GM19438 (cell line): ENCODE measurements around the gene A2ML1.
"Not testable (repeated sequence)": the region's sequence is repeated elsewhere in the genome, so short reads cannot be mapped to it uniquely, and the experiment has no call there.

Source experiments
- ATAC-seq: cut with Tn5 transposase; IDR thresholded peaks from one replicate; pipeline ENCODE4 v1.9.1; 2021; ENCODE audit warnings: low read depth; ENCODE audit not compliant: unreplicated experiment

Gene A2ML1

GRCh38 chr12:8847435-8847834 lies 25.0 kb downstream of the A2ML1 start:
- ATAC-seq = no peak

GRCh38 chr12:8849876-8850275 lies 27.5 kb downstream of the A2ML1 start:
- no peak for ATAC-seq

GRCh38 chr12:8852119-8852518 lies 29.7 kb downstream of the A2ML1 start:
- ATAC-seq = no peak

- ATAC-seq = no peak
Measured at GRCh38 chr12:8855891-8856290, 33.5 kb downstream of the A2ML1 start.

GRCh38 chr12:8859448-8859847 lies 37.0 kb downstream of the A2ML1 start:
- not testable (repeated sequence) for ATAC-seq

- ATAC-seq = no peak
Measured at GRCh38 chr12:8860165-8860961, 37.9 kb downstream of the A2ML1 start.

- no peak for ATAC-seq
Measured at GRCh38 chr12:8866429-8866828, 44.0 kb downstream of the A2ML1 start.

GRCh38 chr12:8867009-8867408 lies 44.6 kb downstream of the A2ML1 start:
- ATAC-seq = no peak

GRCh38 chr12:8867786-8868185 lies 45.4 kb downstream of the A2ML1 start:
- ATAC-seq = no peak

GRCh38 chr12:8870586-8870985 lies 48.2 kb downstream of the A2ML1 start:
- no peak for ATAC-seq

- ATAC-seq = no peak
Measured at GRCh38 chr12:8871068-8871467, 48.6 kb downstream of the A2ML1 start.

GRCh38 chr12:8876887-8877286 lies 54.5 kb downstream of the A2ML1 start:
- ATAC-seq = no peak

- ATAC-seq = no peak
Measured at GRCh38 chr12:8886502-8887284, 64.3 kb downstream of the A2ML1 start.

GRCh38 chr12:8887285-8887715 lies 64.9 kb downstream of the A2ML1 start:
- ATAC-seq = no peak

- no peak for ATAC-seq
Measured at GRCh38 chr12:8890313-8891085, 68.1 kb downstream of the A2ML1 start.

- no peak for ATAC-seq
Measured at GRCh38 chr12:8891976-8892375, 69.6 kb downstream of the A2ML1 start.

GRCh38 chr12:8894378-8894777 lies 72.0 kb downstream of the A2ML1 start:
- no peak for ATAC-seq

- no peak for ATAC-seq
Measured at GRCh38 chr12:8894986-8895385, 72.6 kb downstream of the A2ML1 start.

- no peak for ATAC-seq
Measured at GRCh38 chr12:8897081-8897480, 74.7 kb downstream of the A2ML1 start.

- ATAC-seq = no peak
Measured at GRCh38 chr12:8899830-8900229, 77.4 kb downstream of the A2ML1 start.

- ATAC-seq = not testable (repeated sequence)
Measured at GRCh38 chr12:8902703-8903102, 80.3 kb downstream of the A2ML1 start.
